ENCODE results near the gene MEAK7.

The MEAK7 gene

GRCh38 chr16:84463221-84463620 lies 41.2 kb downstream of the MEAK7 start:
- no peak for DNase-seq

- no peak for DNase-seq
These were observed 41.9 kb downstream of the MEAK7 start for GRCh38 chr16:84462296-84463210.

- DNase-seq = no peak
These were observed 42.8 kb downstream of the MEAK7 start for GRCh38 chr16:84461413-84462295.

- no peak for DNase-seq
These were observed 43.4 kb downstream of the MEAK7 start for GRCh38 chr16:84461029-84461412.

- no peak for DNase-seq
These were observed 43.9 kb downstream of the MEAK7 start for GRCh38 chr16:84460406-84461028.

GRCh38 chr16:84459941-84460405 lies 44.5 kb downstream of the MEAK7 start:
- DNase-seq = no peak

GRCh38 chr16:84459533-84459894 lies 44.9 kb downstream of the MEAK7 start:
- no peak for DNase-seq

- DNase-seq = no peak
These were observed 45.6 kb downstream of the MEAK7 start for GRCh38 chr16:84458606-84459532.

GRCh38 chr16:84455031-84455430 lies 49.4 kb downstream of the MEAK7 start:
- DNase-seq = no peak
